ENCODE data around the gene WNT7B. TPM values are rescaled to one million over a fixed set of nuclear protein-coding genes. Genes with fewer than 3 reads are reported as not detected.

The WNT7B gene
- total RNA-seq, 4 donors from 2014 or later: 0.28 to 0.48 TPM; not detected in 2

GRCh38 chr22:45915841-45916240 is 61.1 kb downstream of the WNT7B start:
- TF ChIP-seq CTCF (IDR thresholded peaks at IDR 0.05): no peak
- ATAC-seq (ENCODE audit: low FRiP score): no peak

GRCh38 chr22:45915151-45915550 is 61.8 kb downstream of the WNT7B start:
- ATAC-seq (ENCODE audit: low FRiP score): no peak
- no peak for TF ChIP-seq CTCF (IDR thresholded peaks at IDR 0.05)
- DNase-seq (ENCODE audit: low spot score): no peak

More at GRCh38 chr22:45915841-45916240, 61.1 kb downstream of the WNT7B start:
- no peak for DNase-seq (ENCODE audit: low spot score)

GRCh38 chr22:45914309-45914708 is 62.7 kb downstream of the WNT7B start:
- no peak for DNase-seq (ENCODE audit: low spot score)
- TF ChIP-seq CTCF (IDR thresholded peaks at IDR 0.05): no peak
- ATAC-seq (ENCODE audit: low FRiP score): no peak

GRCh38 chr22:45912910-45913309 is 64.1 kb downstream of the WNT7B start:
- ATAC-seq (ENCODE audit: low FRiP score) (no peak), DNase-seq (ENCODE audit: low spot score) (no peak)
- no peak for TF ChIP-seq CTCF (IDR thresholded peaks at IDR 0.05)

- ATAC-seq (ENCODE audit: low FRiP score) (peak; percentile 29), DNase-seq (ENCODE audit: low spot score) (no peak)
- no peak for TF ChIP-seq CTCF (IDR thresholded peaks at IDR 0.05)
Observed at GRCh38 chr22:45911601-45912271, 65.2 kb downstream of the WNT7B start.

GRCh38 chr22:45910928-45911467 is 66.0 kb downstream of the WNT7B start:
- no peak for DNase-seq (ENCODE audit: low spot score)
- TF ChIP-seq CTCF (IDR thresholded peaks at IDR 0.05): no peak
- ATAC-seq (ENCODE audit: low FRiP score): no peak

GRCh38 chr22:45908961-45909360 is 68.0 kb downstream of the WNT7B start:
- TF ChIP-seq CTCF (IDR thresholded peaks at IDR 0.05): no peak
- no peak for ATAC-seq (ENCODE audit: low FRiP score)

More at GRCh38 chr22:45908961-45909360, 68.0 kb downstream of the WNT7B start:
- no peak for DNase-seq (ENCODE audit: low spot score)

Measured in omental fat pad (tissue), 4 donors.